SK-N-SH (cell line): ENCODE results near the gene CD2. TPM values are rescaled to one million over a fixed set of nuclear protein-coding genes. Genes with fewer than 3 reads are reported as not detected.

ENCODE experiments used
- CTCF ChIA-PET: fragments of 300-600, 350-600 bp; formaldehyde crosslinking; extraction: SDS; loops from one replicate; lab custom pipeline; 2021; lab: Yijun Ruan, JAX
- POLR2A ChIA-PET: fragments of 350-600 bp; sonication (Branson Sonifier 250); formaldehyde crosslinking; extraction: SDS; loops from one replicate; lab custom pipeline; 2020; ENCODE audit warnings: antibody characterized with exemption, inconsistent platforms; lab: Yijun Ruan, JAX
- DNase-seq: peaks from one replicate; pipeline ENCODE4 v3.0.0; 2012
- H2AFZ ChIP-seq: fragments of 200-600 bp; sonication (generic); 2 replicates; pipeline ENCODE4 v1.8.1; 2016; ENCODE audit warnings: antibody characterized with exemption, mild to moderate bottlenecking, low read depth
- H3F3A ChIP-seq: fragments of 200-600 bp; sonication (generic); replicated peaks from 2 replicates; pipeline ENCODE3; 2016; ENCODE audit warnings: antibody characterized with exemption, mild to moderate bottlenecking; ENCODE audit not compliant: insufficient read depth
- H3K27ac ChIP-seq, 2 experiments: fragments of 200-500 bp in 1 of 2; fragments of 200-600 bp in 1 of 2; sonication (Bioruptor generic) in 1 of 2; sonication (generic), shearing (Covaris generic) in 1 of 2; 2 replicates each; pipeline versions ENCODE4 v1.5.1 to v1.6.1; 2014 to 2016; ENCODE audit warnings: low read depth in 2 of 2, inconsistent platforms in 1 of 2, low read length in 1 of 2, mild to moderate bottlenecking in 1 of 2, mixed read lengths in 1 of 2
- H3K27me3 ChIP-seq: fragments of 200-600 bp; sonication (generic), shearing (Covaris generic); 2 replicates; pipeline ENCODE4 v1.6.1; 2016; ENCODE audit warnings: mixed run types; ENCODE audit not compliant: insufficient read depth
- H3K36me3 ChIP-seq, 2 experiments: fragments of 200-500 bp in 1 of 2; fragments of 200-600 bp in 1 of 2; sonication (Bioruptor generic) in 1 of 2; sonication (generic) in 1 of 2; replicated peaks in 1 of 2; 2 replicates each; pipeline versions ENCODE3 to v1.5.1; 2014 to 2016; ENCODE audit warnings: low read length in 1 of 2, mild to moderate bottlenecking in 1 of 2; ENCODE audit not compliant: insufficient read depth in 2 of 2, control insufficient read depth in 1 of 2
- H3K4me1 ChIP-seq, 2 experiments: fragments of 200-500 bp in 1 of 2; fragments of 200-600 bp in 1 of 2; sonication (Bioruptor generic) in 1 of 2; sonication (generic), shearing (Covaris generic) in 1 of 2; 2 replicates each; pipeline versions ENCODE4 v1.5.1 to v1.6.1; 2014 to 2016; ENCODE audit warnings: low read depth in 1 of 2, low read length in 1 of 2, mixed run types in 1 of 2; ENCODE audit not compliant: insufficient read depth in 2 of 2, control insufficient read depth in 1 of 2
- H3K4me2 ChIP-seq: fragments of 200-600 bp; sonication (generic), shearing (Covaris generic); 2 replicates; pipeline ENCODE4 v1.6.1; 2017; ENCODE audit warnings: mixed run types
- H3K4me3 ChIP-seq, 2 experiments: fragments of 200-500 bp in 1 of 2; fragments of 200-600 bp in 1 of 2; sonication (Bioruptor generic) in 1 of 2; sonication (generic), shearing (Covaris generic) in 1 of 2; 2 replicates each; pipeline versions ENCODE4 v1.5.1 to v1.8.1; 2014 to 2016; ENCODE audit warnings: low read depth in 2 of 2, inconsistent platforms in 1 of 2, low read length in 1 of 2, mild to moderate bottlenecking in 1 of 2, mixed read lengths in 1 of 2, moderate library complexity in 1 of 2
- H3K79me2 ChIP-seq: fragments of 200-600 bp; sonication (generic); 2 replicates; pipeline ENCODE4 v1.8.1; 2017; ENCODE audit warnings: mild to moderate bottlenecking; ENCODE audit not compliant: insufficient read depth
- H3K9ac ChIP-seq: fragments of 200-600 bp; sonication (generic); 2 replicates; pipeline ENCODE4 v1.6.1; 2017; ENCODE audit warnings: mixed run types
- H3K9me2 ChIP-seq: fragments of 200-600 bp; sonication (generic); 2 replicates; pipeline ENCODE4 v1.6.1; 2017; ENCODE audit warnings: mixed run types
- H3K9me3 ChIP-seq: fragments of 200-600 bp; sonication (generic); 2 replicates; pipeline ENCODE4 v1.6.1; 2017; ENCODE audit warnings: mixed run types, mild to moderate bottlenecking, moderate library complexity
- H4K20me1 ChIP-seq: fragments of 200-600 bp; sonication (generic); 2 replicates; pipeline ENCODE4 v1.6.1; 2017; ENCODE audit warnings: mild to moderate bottlenecking, mixed run types; ENCODE audit not compliant: insufficient read depth
- CTCF ChIP-seq: fragments of 200-600 bp; sonication (generic); IDR thresholded peaks from 2 replicates; pipeline ENCODE4 v1.6.1; 2017; ENCODE audit warnings: antibody characterized with exemption, mild to moderate bottlenecking, moderate library complexity
- EZH2phosphoT487 ChIP-seq: fragments of 200-600 bp; sonication (generic); IDR thresholded peaks from 2 replicates; pipeline ENCODE4 v1.6.1; 2017; ENCODE audit warnings: low read depth, mixed run types, mild to moderate bottlenecking, antibody characterized with exemption, moderate library complexity, borderline replicate concordance
- FOSL2 ChIP-seq: IDR thresholded peaks from 2 replicates; pipeline ENCODE4 v1.4.0; 2012; ENCODE audit warnings: low read depth, mild to moderate bottlenecking, moderate library complexity, borderline replicate concordance
- FOXJ3 ChIP-seq: sonication (generic); formaldehyde crosslinking; IDR thresholded peaks from 2 replicates; pipeline ENCODE4 v1.5.1; 2020; ENCODE audit warnings: mild to moderate bottlenecking, missing genetic modification reagents
- FOXM1 ChIP-seq: IDR thresholded peaks from 2 replicates; pipeline ENCODE4 v1.4.0; 2012; ENCODE audit warnings: low read depth, mild to moderate bottlenecking
- IRF3 ChIP-seq: fragments of 150-350 bp; IDR thresholded peaks from 2 replicates; pipeline ENCODE4 v1.6.1; 2016; ENCODE audit warnings: mild to moderate bottlenecking, low read depth, low read length
- MEF2A ChIP-seq: IDR thresholded peaks from 2 replicates; pipeline ENCODE4 v1.4.0; 2012; ENCODE audit warnings: low read depth, borderline replicate concordance
- MXI1 ChIP-seq: IDR thresholded peaks from 2 replicates; pipeline ENCODE4 v1.6.1; 2012; ENCODE audit warnings: mild to moderate bottlenecking, low read depth, low read length, improper control_type of control experiment
- NFIC ChIP-seq: IDR thresholded peaks from 2 replicates; pipeline ENCODE4 v1.4.0; 2012; ENCODE audit warnings: borderline replicate concordance
- POLR2AphosphoS5 ChIP-seq: IDR thresholded peaks from 2 replicates; pipeline ENCODE4 v1.6.1; 2012; ENCODE audit warnings: low read depth, low read length
- RAD21 ChIP-seq: IDR thresholded peaks from 2 replicates; pipeline ENCODE4 v1.6.1; 2012; ENCODE audit warnings: mild to moderate bottlenecking, low read length
- RCOR1 ChIP-seq: fragments of 150-350 bp; IDR thresholded peaks from 2 replicates; pipeline ENCODE4 v1.6.1; 2017; ENCODE audit warnings: antibody characterized with exemption, low read length
- REST ChIP-seq: IDR thresholded peaks from 2 replicates; pipeline ENCODE4 v1.6.1; 2012; ENCODE audit warnings: mild to moderate bottlenecking, low read depth, low read length, moderate library complexity
- SIN3A ChIP-seq: IDR thresholded peaks from 2 replicates; pipeline ENCODE4 v1.6.1; 2012; ENCODE audit warnings: low read depth, mild to moderate bottlenecking, low read length, moderate library complexity, borderline replicate concordance
- TCF12 ChIP-seq: IDR thresholded peaks from 2 replicates; pipeline ENCODE4 v1.4.0; 2012
- TEAD4 ChIP-seq: IDR thresholded peaks from 2 replicates; pipeline ENCODE4 v1.4.0; 2012; ENCODE audit warnings: mild to moderate bottlenecking, borderline replicate concordance; ENCODE audit not compliant: insufficient read depth
- USF1 ChIP-seq: IDR thresholded peaks from 2 replicates; pipeline ENCODE4 v1.4.0; 2012; ENCODE audit warnings: low read depth, borderline replicate concordance
- YY1 ChIP-seq: IDR thresholded peaks from 2 replicates; pipeline ENCODE4 v1.4.0; 2012; ENCODE audit warnings: low read depth, mild to moderate bottlenecking
- WGBS: methylation state at CpG from one replicate; pipeline ENCODE4 v1.1.6; 2017; ENCODE audit warnings: low lambda C conversion rate; 5-methylcytosine and 5-hydroxymethylcytosine counted together
- polyA plus RNA-seq, 3 experiments: library from polyadenylated mRNA; depleted of rRNA; stranded (reverse); fragments of >200 nt; gene quantifications; 2 replicates each; pipeline ENCODE4 v1.2.3, GENCODE V29; 2012

CD2 gene
- polyA plus RNA-seq, 1 of the 3 experiments (the other 2 are of a cell fraction) = not detected

- ChIA-PET POLR2A (no interaction called here), CTCF (interaction anchor here (2.3 to 4.3 kb wide), 2 partner anchors 24 to 318 kb away, joined by 6 to 42 read pairs; partner anchors contain the start of gene TTF2)
- WGBS = 40% methylated on average over 6 of the region's 6 CpGs
Measured at GRCh38 chr1:116740296-116740695, 13.9 kb upstream of the CD2 start.

GRCh38 chr1:116740746-116741145 lies 13.5 kb upstream of the CD2 start:
- Histone ChIP-seq H4K20me1 (no peaks in the 10 kb centered on the region), H3K9me2 (no peaks in the 10 kb centered on the region), H3K27ac (no peak overlapping the region), H3F3A (no peaks in the 10 kb centered on the region), H3K4me1 (no peaks in the 10 kb centered on the region; a peak in 1 of 4 replicates), H3K36me3 (no peaks in the 10 kb centered on the region), H3K9ac (no peak overlapping the region), H3K27me3 (no peaks in the 10 kb centered on the region), H3K4me3 (no peak overlapping the region), H2AFZ (no peak overlapping the region), H3K79me2 (no peaks in the 10 kb centered on the region), H3K9me3 (peaks cover 6% of the 10 kb centered on the region; the same call in 1 of the 2 replicates), H3K4me2 (no peak overlapping the region)
- DNase-seq = no peak
- ChIA-PET POLR2A (no interaction called here), CTCF (no interaction called here)
- 68% methylated on average over 2 of the region's 2 CpGs for WGBS
- TF ChIP-seq RAD21 (no peak), REST (no peak), FOXM1 (no peak), FOXJ3 (CRISPR knock-in tag) (no peak), SIN3A (no peak), RCOR1 (no peak), IRF3 (no peak), MEF2A (no peak), USF1 (no peak), POLR2AphosphoS5 (no peak), TCF12 (no peak), YY1 (no peak)

More at GRCh38 chr1:116740296-116740695, 13.9 kb upstream of the CD2 start:
- no peaks in the 10 kb centered on the region for H3K9me2 ChIP-seq
- H2AFZ ChIP-seq = no peak overlapping the region
- H3F3A ChIP-seq = no peaks in the 10 kb centered on the region
- no peaks in the 10 kb centered on the region for H4K20me1 ChIP-seq
- H3K9ac ChIP-seq = no peak overlapping the region
- no peaks in the 10 kb centered on the region for H3K27me3 ChIP-seq
- H3K27ac ChIP-seq = no peak overlapping the region
- TF ChIP-seq MXI1 = no peak
- TF ChIP-seq NFIC = no peak
- no peak for TF ChIP-seq CTCF
- TF ChIP-seq USF1 = no peak
- TF ChIP-seq FOSL2 = no peak
- no peak for TF ChIP-seq TEAD4
- no peak for TF ChIP-seq EZH2phosphoT487
- DNase-seq = no peak
- peaks cover 6% of the 10 kb centered on the region; the same call in 1 of the 2 replicates for H3K9me3 ChIP-seq
- no peaks in the 10 kb centered on the region for H3K36me3 ChIP-seq
- no peaks in the 10 kb centered on the region; a peak in 1 of 4 replicates for H3K4me1 ChIP-seq
- H3K4me3 ChIP-seq = no peak overlapping the region
- no peak overlapping the region for H3K4me2 ChIP-seq
- no peaks in the 10 kb centered on the region for H3K79me2 ChIP-seq
